MCF 10A (cell line): ENCODE results near the gene MYO9B. TPM values are rescaled to one million over a fixed set of nuclear protein-coding genes. Genes with fewer than 3 reads are reported as not detected.
A peak's percentile ranks its signal among the peaks of the same experiment; 100 is the strongest.
"Not testable (repeated sequence)": the region's sequence is repeated elsewhere in the genome, so short reads cannot be mapped to it uniquely, and the experiment has no call there.

Experiments used
- BruUV-seq: library from RNA; stranded (reverse); fragments of 400-500 nt; replicated peaks from 2 replicates; lab custom pipeline; 2021; lab: Mats Ljungman, UMichigan
- CTCF ChIA-PET: fragments of 300-600 bp; sonication (Branson Sonifier 250); formaldehyde crosslinking; extraction: SDS; loops from one replicate; lab custom pipeline; 2021; ENCODE audit warnings: antibody characterized with exemption, inconsistent platforms; lab: Yijun Ruan, JAX
- POLR2A ChIA-PET: fragments of 300-600, 350-650 bp; sonication (Branson Sonifier 250); formaldehyde crosslinking; extraction: SDS; loops from one replicate; lab custom pipeline; 2020; ENCODE audit warnings: antibody characterized with exemption, inconsistent platforms; lab: Yijun Ruan, JAX
- DNase-seq: peaks from one replicate; pipeline ENCODE4 v3.0.0-alpha.2; 2018; ENCODE audit not compliant: unreplicated experiment
- H3K27ac Mint-ChIP-seq: one replicate; pipeline ENCODE4 v1.8.0; 2022; ENCODE audit warnings: mild to moderate bottlenecking, low read depth, mixed read lengths; ENCODE audit not compliant: unreplicated experiment
- H3K27me3 Mint-ChIP-seq: one replicate; pipeline ENCODE4 v1.8.0; 2022; ENCODE audit warnings: mixed read lengths; ENCODE audit not compliant: insufficient read depth, unreplicated experiment
- H3K36me3 Mint-ChIP-seq: one replicate; pipeline ENCODE4 v1.8.0; 2022; ENCODE audit warnings: mild to moderate bottlenecking, moderate library complexity, mixed read lengths; ENCODE audit not compliant: insufficient read depth, unreplicated experiment
- H3K4me1 Mint-ChIP-seq: one replicate; pipeline ENCODE4 v1.8.0; 2022; ENCODE audit warnings: mixed read lengths; ENCODE audit not compliant: insufficient read depth, unreplicated experiment
- H3K4me3 Mint-ChIP-seq: one replicate; pipeline ENCODE4 v1.8.0; 2022; ENCODE audit warnings: mild to moderate bottlenecking, moderate library complexity, mixed read lengths; ENCODE audit not compliant: unreplicated experiment
- H3K9me3 Mint-ChIP-seq: one replicate; pipeline ENCODE4 v1.8.0; 2022; ENCODE audit warnings: mixed read lengths; ENCODE audit not compliant: unreplicated experiment
- CTCF ChIP-seq: fragments of 200-600 bp; IDR thresholded peaks from one replicate; pipeline ENCODE4 v1.8.0; 2022; ENCODE audit warnings: antibody characterized with exemption, mild to moderate bottlenecking; ENCODE audit not compliant: unreplicated experiment
- intact Hi-C: fragments of 100-400 bp; cut with micrococcal nuclease; formaldehyde crosslinking; loops from 2 replicates; pipeline ENCODE4 v1.14.1; 2022
- total RNA-seq: library from RNA; stranded (reverse); gene quantifications from 2 replicates; pipeline ENCODE4 v1.2.3, GENCODE V29; 2022

MYO9B gene
- total RNA-seq, 1 experiment from 2014 or later, result 43.5 TPM

- H3K4me3 Mint-ChIP-seq, result no peak overlapping the region
- H3K27ac Mint-ChIP-seq, result no peak overlapping the region
- CTCF ChIA-PET, result no interaction called here
Measured at GRCh38 chr19:17104679-17105078, 29.1 kb downstream of the MYO9B start.

GRCh38 chr19:17105556-17105955 is 30.0 kb downstream of the MYO9B start:
- Mint-ChIP-seq H3K4me3 (no peak overlapping the region), H3K4me1 (peaks cover 10% of the 10 kb centered on the region), H3K36me3 (peaks cover 11% of the 10 kb centered on the region), H3K27ac (no peak overlapping the region), H3K27me3 (no peaks in the 10 kb centered on the region), H3K9me3 (peaks cover 8% of the 10 kb centered on the region)
- no peak for DNase-seq
- ChIA-PET CTCF (no interaction called here), POLR2A (no interaction called here)
- TF ChIP-seq CTCF, result no peak
- intact Hi-C loops, result no loop called here
- no TSS peak for BruUV-seq

More at GRCh38 chr19:17104679-17105078, 29.1 kb downstream of the MYO9B start:
- Mint-ChIP-seq H3K36me3 (peaks cover 11% of the 10 kb centered on the region), H3K9me3 (peaks cover 8% of the 10 kb centered on the region), H3K4me1 (peaks cover 10% of the 10 kb centered on the region), H3K27me3 (no peaks in the 10 kb centered on the region)
- intact Hi-C loops, result no loop called here
- no peak for TF ChIP-seq CTCF
- DNase-seq, result no peak
- BruUV-seq, result no TSS peak
- POLR2A ChIA-PET, result no interaction called here

- Mint-ChIP-seq H3K27ac (peak overlapping the region; percentile 87), H3K36me3 (peaks cover 14% of the 10 kb centered on the region)
- H3K9me3 Mint-ChIP-seq, H3K27me3 Mint-ChIP-seq, BruUV-seq, DNase-seq, H3K4me1 Mint-ChIP-seq, CTCF ChIA-PET, H3K4me3 Mint-ChIP-seq, intact Hi-C loops: not testable (repeated sequence)
- POLR2A ChIA-PET, result interaction anchor here (3.4 kb wide), 1 partner anchor 32 kb away, joined by 12 read pairs; the partner anchor contains the start of genes HAUS8 and MYO9B
Measured at GRCh38 chr19:17106964-17107363, 31.4 kb downstream of the MYO9B start.

GRCh38 chr19:17107546-17108452 is 32.2 kb downstream of the MYO9B start:
- H3K9me3 Mint-ChIP-seq, result peaks cover 7% of the 10 kb centered on the region
- H3K36me3 Mint-ChIP-seq, result peaks cover 15% of the 10 kb centered on the region
- peak overlapping the region; percentile 87 for H3K27ac Mint-ChIP-seq
- no TSS peak for BruUV-seq
- ChIA-PET POLR2A (interaction anchor here (0.5 to 3.4 kb wide), 14 partner anchors 11 to 696 kb away, joined by 3 to 12 read pairs (median 3); partner anchors contain the start of genes HAUS8, MYO9B, NWD1 and OCEL1), CTCF (interaction anchor here (0.8 to 1.2 kb wide), 3 partner anchors 11 to 38 kb away, joined by 3 to 5 read pairs (median 3); no protein-coding TSS in a partner anchor)
- H3K27me3 Mint-ChIP-seq, result no peaks in the 10 kb centered on the region
- peaks cover 14% of the 10 kb centered on the region for H3K4me1 Mint-ChIP-seq
- intact Hi-C loops, result loop anchor here (1.0 kb wide), 1 partner anchor 27 kb away; no protein-coding TSS in a partner anchor
- H3K4me3 Mint-ChIP-seq, result peak overlapping the region; percentile 59
- peak; percentile 99 for DNase-seq
- TF ChIP-seq CTCF, result no peak
